Measurements from ENCODE around the gene PAAF1. TPM values are rescaled to one million over a fixed set of nuclear protein-coding genes. Genes with fewer than 3 reads are reported as not detected.

The PAAF1 gene
- total and polyA plus RNA-seq, 10 of the 15 experiments (the other 5 are each of a cell fraction or from before 2014, with no cell fraction given), result 13.7 to 70.6 (median 29.1) TPM

- H3K79me2 ChIP-seq (ENCODE audit: control insufficient read depth, insufficient read depth, low read length), result no peaks in the 10 kb centered on the region; the same call in 1 of the 2 replicates
- H3K4me3 ChIP-seq, result no peak overlapping the region
- no peak overlapping the region for H3K4me2 ChIP-seq (ENCODE audit: control insufficient read depth, insufficient read depth)
- ATAC-seq, result no peak
- intact Hi-C loops (cut with micrococcal nuclease; ENCODE audit: unreplicated experiment), result no loop called here
- H3K4me1 ChIP-seq (ENCODE audit: control insufficient read depth, insufficient read depth, low read length), result no peaks in the 10 kb centered on the region
- ChIA-PET RAD21 (ENCODE audit: unreplicated experiment) (no interaction called here), SMC1A (ENCODE audit: uncharacterized antibody, unreplicated experiment) (interaction anchor here (1.0 kb wide), 1 partner anchor 12 kb away, joined by 4 read pairs; no protein-coding TSS in a partner anchor), POLR2A (no interaction called here), CTCF (no interaction called here)
- DNase-seq (ENCODE audit: low read depth, low spot score), result no peak
- no peaks in the 10 kb centered on the region for H3K27me3 ChIP-seq (replicated peaks in 1 of 2; ENCODE audit: control insufficient read depth in 2 of 2, insufficient read depth in 2 of 2, low read length in 1 of 2)
- no peak overlapping the region for H2AFZ ChIP-seq (ENCODE audit: control insufficient read depth, low read depth, low read length)
- WGBS (ENCODE audit: insufficient coverage, insufficient replicate concordance, low lambda C conversion rate, missing lambda C conversion rate), result 100% methylated on average over 2 of the region's 2 CpGs
- no peaks in the 10 kb centered on the region for H3K9me3 ChIP-seq (replicated peaks; ENCODE audit: control insufficient read depth, insufficient read depth, low read length)
- no TSS peak for BruUV-seq (replicated peaks)
- H3K9ac ChIP-seq (ENCODE audit: control insufficient read depth, insufficient read depth, low read length), result no peak overlapping the region
- no peak overlapping the region for H3K27ac ChIP-seq (ENCODE audit: control insufficient read depth, insufficient read depth)
- FAIRE-seq, result no peak
- in situ Hi-C loops (cut with MboI), result no loop called here
- no peaks in the 10 kb centered on the region; a peak in 2 of 4 replicates for H3K36me3 ChIP-seq (ENCODE audit: control insufficient read depth in 2 of 2, insufficient read depth in 2 of 2, low read length in 1 of 2)
- no peaks in the 10 kb centered on the region for H4K20me1 ChIP-seq (ENCODE audit: control insufficient read depth, insufficient read depth)
- TF ChIP-seq BCLAF1 (IDR thresholded peaks at IDR 0.05) (no peak), YY1 (IDR thresholded peaks at IDR 0.05; ENCODE audit: low read depth, low read length) (no peak), LARP7 (IDR thresholded peaks at IDR 0.05) (no peak), ZZZ3 (IDR thresholded peaks at IDR 0.05; ENCODE audit: control insufficient read depth, insufficient read length, low read depth) (no peak), TCF12 (IDR thresholded peaks at IDR 0.05; ENCODE audit: low read depth, low read length) (no peak), JUND (IDR thresholded peaks at IDR 0.05; ENCODE audit: low read depth, low read length) (no peak), SMARCA5 (IDR thresholded peaks at IDR 0.05) (no peak), KAT2A (conservative IDR thresholded peaks at IDR 0.05; ENCODE audit: control insufficient read depth, low read depth, low read length) (no peak), ZNF274 (IDR thresholded peaks at IDR 0.05; ENCODE audit: insufficient read depth, insufficient read length) (no peak)
These were observed 7.1 kb downstream of the PAAF1 start for GRCh38 chr11:73883856-73884255.
